ENCODE results near the gene DNM2.
A peak's percentile ranks its signal among the peaks of the same experiment; 100 is the strongest.

GRCh38 chr19:10769533-10770491 lies 51.9 kb downstream of the DNM2 start:
- TF ChIP-seq EZH2 (IDR thresholded peaks at IDR 0.05; ENCODE audit: low read depth) (no peak), CTCF (conservative IDR thresholded peaks at IDR 0.05) (peak; percentile 44; the same call in 1 of the 2 replicates)

Measured in PC-9 (cell line).